B cell (primary cell): ENCODE results near the gene P2RX5. TPM values are rescaled to one million over a fixed set of nuclear protein-coding genes. Genes with fewer than 3 reads are reported as not detected.
"Not testable (repeated sequence)": the region's sequence is repeated elsewhere in the genome, so short reads cannot be mapped to it uniquely, and the experiment has no call there.

Experiments used
- ATAC-seq: fragments of 200-7000 bp; cut with Tn5 transposase; one replicate; pipeline ENCODE4 v1.10.0; 2021; ENCODE audit warnings: low read depth, mild to moderate bottlenecking, moderate number of reproducible peaks, moderate library complexity
- CTCF ChIA-PET: fragments of 350-600 bp; sonication (Branson Sonifier 250); formaldehyde crosslinking; loops from one replicate; lab custom pipeline; 2021; ENCODE audit warnings: antibody characterized with exemption, inconsistent platforms; lab: Charles Lee
- POLR2A ChIA-PET: fragments of 350-600 bp; sonication (Branson Sonifier 250); formaldehyde crosslinking; loops from one replicate; lab custom pipeline; 2021; ENCODE audit warnings: antibody characterized with exemption; lab: Charles Lee
- DNase-seq: peaks from one replicate; pipeline ENCODE4 v3.0.0; 2013
- H2AFZ ChIP-seq: 2 replicates; pipeline ENCODE4 v1.6.1; 2012; ENCODE audit warnings: mild to moderate bottlenecking, low read depth, low read length; ENCODE audit not compliant: insufficient read depth, poor library complexity, severe bottlenecking
- H3K27ac ChIP-seq, 2 donors: 1 replicate in 1 of 2; 2 replicates in 1 of 2; pipeline ENCODE4 v1.5.1; 2012 to 2013; ENCODE audit warnings: low read length in 2 of 2, mild to moderate bottlenecking in 2 of 2, moderate library complexity in 1 of 2
- H3K27me3 ChIP-seq, 4 experiments: fragments of 200-600 bp in 1 of 4; sonication (generic) in 1 of 4; replicated peaks in 1 of 4; 1 replicate in 2 of 4; 2 replicates in 2 of 4; pipeline versions ENCODE4 v1.6.1 to v1.7.0; 2013 to 2016; ENCODE audit warnings: low read length in 3 of 4, mild to moderate bottlenecking in 2 of 4, mixed read lengths in 1 of 4, moderate library complexity in 1 of 4; ENCODE audit not compliant: insufficient read depth in 4 of 4, control insufficient read depth in 3 of 4; ENCODE audit errors: control extremely low read depth in 1 of 4
- H3K36me3 ChIP-seq, 2 experiments: replicated peaks in 1 of 2; 1 replicate in 1 of 2; 2 replicates in 1 of 2; pipeline versions ENCODE4 v1.6.1 to v1.7.1; 2013; ENCODE audit warnings: low read length in 1 of 2; ENCODE audit not compliant: insufficient read depth in 2 of 2, control insufficient read depth in 1 of 2; ENCODE audit errors: control extremely low read depth in 1 of 2, extremely low read depth in 1 of 2
- H3K4me1 ChIP-seq, 2 donors: fragments of 200-600 bp in 1 of 2; sonication (generic) in 1 of 2; 1 replicate in 1 of 2; 2 replicates in 1 of 2; pipeline versions ENCODE4 v1.5.1 to v1.6.1; 2013 to 2017; ENCODE audit warnings: low read length in 2 of 2; ENCODE audit not compliant: control insufficient read depth in 2 of 2, insufficient read depth in 2 of 2
- H3K4me2 ChIP-seq: replicated peaks from 2 replicates; pipeline ENCODE3; 2012; ENCODE audit warnings: mild to moderate bottlenecking, low read depth, low read length; ENCODE audit not compliant: poor library complexity, severe bottlenecking
- H3K4me3 ChIP-seq, 5 experiments: fragments of 200-600 bp in 1 of 5; sonication (generic) in 1 of 5; 1 replicate in 3 of 5; 2 replicates in 2 of 5; pipeline versions ENCODE4 v1.5.1 to v1.7.0; 2011 to 2016; ENCODE audit warnings: low read length in 4 of 5, mild to moderate bottlenecking in 4 of 5, low read depth in 2 of 5, control low read depth in 1 of 5, moderate library complexity in 1 of 5; ENCODE audit not compliant: insufficient read depth in 1 of 5; ENCODE audit errors: control extremely low read depth in 1 of 5, extremely low read depth in 1 of 5
- H3K79me2 ChIP-seq: fragments of 200-600 bp; sonication (generic); one replicate; pipeline ENCODE4 v1.6.0; 2016; ENCODE audit warnings: low read length; ENCODE audit not compliant: control insufficient read depth, insufficient read depth
- H3K9ac ChIP-seq: fragments of 200-600 bp; sonication (generic); 2 replicates; pipeline ENCODE4 v1.6.1; 2017; ENCODE audit warnings: mild to moderate bottlenecking, low read length, moderate library complexity
- H3K9me3 ChIP-seq, 3 donors: one replicate each; pipeline versions ENCODE4 v1.6.1 to v1.7.1; 2013; ENCODE audit warnings: low read length in 2 of 3; ENCODE audit not compliant: control insufficient read depth in 2 of 3, insufficient read depth in 1 of 3; ENCODE audit errors: control extremely low read depth in 1 of 3
- H4K20me1 ChIP-seq: 2 replicates; pipeline ENCODE4 v1.6.0; 2012; ENCODE audit warnings: mild to moderate bottlenecking, low read length; ENCODE audit not compliant: insufficient read depth, control insufficient read depth, poor library complexity, severe bottlenecking
- H3K27ac Mint-ChIP-seq: one replicate; pipeline ENCODE4 v1.8.0; 2021; ENCODE audit warnings: mixed read lengths
- H3K27me3 Mint-ChIP-seq: one replicate; pipeline ENCODE4 v1.8.0; 2021; ENCODE audit warnings: mixed read lengths
- H3K4me1 Mint-ChIP-seq: one replicate; pipeline ENCODE4 v1.8.0; 2021; ENCODE audit warnings: mixed read lengths
- H3K4me3 Mint-ChIP-seq: one replicate; pipeline ENCODE4 v1.8.0; 2021; ENCODE audit warnings: mixed read lengths
- H3K9me3 Mint-ChIP-seq: one replicate; pipeline ENCODE4 v1.8.0; 2022; ENCODE audit warnings: mixed read lengths; ENCODE audit not compliant: insufficient read depth
- EZH2 ChIP-seq: IDR thresholded peaks from 2 replicates; pipeline ENCODE4 v1.6.1; 2012; ENCODE audit warnings: borderline replicate concordance, low read depth, mild to moderate bottlenecking, moderate library complexity, low read length; ENCODE audit not compliant: insufficient read depth, poor library complexity, severe bottlenecking
- WGBS: methylation state at CpG from one replicate; pipeline ENCODE4 v1.1.5; 2013; ENCODE audit warnings: missing lambda C conversion rate; ENCODE audit not compliant: insufficient coverage; 5-methylcytosine and 5-hydroxymethylcytosine counted together
- intact Hi-C: fragments of 100-400 bp; cut with micrococcal nuclease; formaldehyde crosslinking; loops from one replicate; pipeline ENCODE4 v1.10.0; 2022
- polyA plus RNA-seq: library from polyadenylated mRNA; depleted of rRNA; stranded (reverse); fragments of >200 nt; gene quantifications from 2 replicates; pipeline ENCODE4 v1.2.3, GENCODE V29; 2012
- total RNA-seq, 2 donors: library from RNA; stranded (reverse); fragments of 120-200 nt in 1 of 2; gene quantifications; 1 replicate in 1 of 2; 2 replicates in 1 of 2; pipeline versions ENCODE4 v1.2.3 to v1.2.4, GENCODE V29; 2013 to 2022
- TF ChIP-seq, protein P1 (sequence below): fragments of 200-600 bp; IDR thresholded peaks from one replicate; pipeline ENCODE4 v1.8.0; 2022; ENCODE audit warnings: antibody characterized with exemption, mild to moderate bottlenecking

Gene P2RX5
- total and polyA plus RNA-seq, 2 donors (not counting 1 experiment from before 2014, with no cell fraction given) = 405 to 745 TPM

DNA sequence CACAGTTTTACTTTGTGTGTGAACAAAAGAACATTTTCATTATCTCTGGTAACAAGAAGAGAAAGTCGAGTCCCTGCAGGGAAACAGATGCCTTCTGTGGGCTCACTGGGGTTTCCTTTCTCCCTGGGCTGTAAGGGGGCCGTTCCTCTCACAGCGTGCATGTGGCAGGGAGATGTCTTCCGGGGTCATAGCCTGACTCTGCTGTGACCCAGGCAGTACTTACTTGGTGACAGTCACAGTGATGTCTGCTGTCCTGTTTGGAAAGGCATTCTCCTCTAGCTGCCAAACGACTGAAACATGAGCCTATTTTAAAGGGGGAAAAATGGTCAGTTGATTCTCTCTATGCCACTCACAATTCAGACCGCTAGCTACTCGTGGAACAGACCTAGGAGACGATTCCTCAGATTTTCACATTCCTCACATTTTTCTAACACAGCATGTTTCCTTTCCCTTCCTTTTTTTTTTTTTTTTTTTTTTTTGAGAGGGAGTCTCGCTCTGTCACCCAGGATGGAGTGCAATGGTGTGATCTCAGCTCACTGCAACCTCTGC is 35.0 kb upstream of the P2RX5 start:
- H3K9me3 ChIP-seq = no peaks in the 10 kb centered on the region
- H3K27me3 ChIP-seq = no peaks in the 10 kb centered on the region
- ChIA-PET POLR2A (interaction anchor here (0.5 to 1.2 kb wide), 4 partner anchors 8 to 976 kb away, joined by 3 to 7 read pairs (median 4); partner anchors contain the start of gene HASPIN), CTCF (interaction anchor here (0.6 to 13.4 kb wide), 8 partner anchors 20 to 136 kb away, joined by 3 to 184 read pairs (median 13); partner anchors contain the start of genes NCBP3 and P2RX5)
- ATAC-seq (no peak), DNase-seq (no peak)
- Mint-ChIP-seq H3K27me3 (no peaks in the 10 kb centered on the region), H3K27ac (peak overlapping the region; percentile 6), H3K9me3 (no peaks in the 10 kb centered on the region), H3K4me3 (no peak overlapping the region), H3K4me1 (peaks cover 45% of the 10 kb centered on the region)
- intact Hi-C loops = loop anchor here (10.0 kb wide), 1 partner anchor 344 kb away; no protein-coding TSS in a partner anchor
- no peak overlapping the region for H3K9ac ChIP-seq
- H3K4me3 ChIP-seq = no peak overlapping the region
- no peak overlapping the region for H3K27ac ChIP-seq
- peaks cover 23% of the 10 kb centered on the region for H3K79me2 ChIP-seq
- peaks cover 19 to 41% of the 10 kb centered on the region in 2 donors for H3K4me1 ChIP-seq
- TF ChIP-seq, protein P1, sequence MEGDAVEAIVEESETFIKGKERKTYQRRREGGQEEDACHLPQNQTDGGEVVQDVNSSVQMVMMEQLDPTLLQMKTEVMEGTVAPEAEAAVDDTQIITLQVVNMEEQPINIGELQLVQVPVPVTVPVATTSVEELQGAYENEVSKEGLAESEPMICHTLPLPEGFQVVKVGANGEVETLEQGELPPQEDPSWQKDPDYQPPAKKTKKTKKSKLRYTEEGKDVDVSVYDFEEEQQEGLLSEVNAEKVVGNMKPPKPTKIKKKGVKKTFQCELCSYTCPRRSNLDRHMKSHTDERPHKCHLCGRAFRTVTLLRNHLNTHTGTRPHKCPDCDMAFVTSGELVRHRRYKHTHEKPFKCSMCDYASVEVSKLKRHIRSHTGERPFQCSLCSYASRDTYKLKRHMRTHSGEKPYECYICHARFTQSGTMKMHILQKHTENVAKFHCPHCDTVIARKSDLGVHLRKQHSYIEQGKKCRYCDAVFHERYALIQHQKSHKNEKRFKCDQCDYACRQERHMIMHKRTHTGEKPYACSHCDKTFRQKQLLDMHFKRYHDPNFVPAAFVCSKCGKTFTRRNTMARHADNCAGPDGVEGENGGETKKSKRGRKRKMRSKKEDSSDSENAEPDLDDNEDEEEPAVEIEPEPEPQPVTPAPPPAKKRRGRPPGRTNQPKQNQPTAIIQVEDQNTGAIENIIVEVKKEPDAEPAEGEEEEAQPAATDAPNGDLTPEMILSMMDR = no peak
- no peak for TF ChIP-seq EZH2
- H2AFZ ChIP-seq = no peak overlapping the region
- H3K4me2 ChIP-seq = no peak overlapping the region
- WGBS = 72% methylated on average over 5 of the region's 9 CpGs
- no peaks in the 10 kb centered on the region for H4K20me1 ChIP-seq
- H3K36me3 ChIP-seq = no peaks in the 10 kb centered on the region

DNA sequence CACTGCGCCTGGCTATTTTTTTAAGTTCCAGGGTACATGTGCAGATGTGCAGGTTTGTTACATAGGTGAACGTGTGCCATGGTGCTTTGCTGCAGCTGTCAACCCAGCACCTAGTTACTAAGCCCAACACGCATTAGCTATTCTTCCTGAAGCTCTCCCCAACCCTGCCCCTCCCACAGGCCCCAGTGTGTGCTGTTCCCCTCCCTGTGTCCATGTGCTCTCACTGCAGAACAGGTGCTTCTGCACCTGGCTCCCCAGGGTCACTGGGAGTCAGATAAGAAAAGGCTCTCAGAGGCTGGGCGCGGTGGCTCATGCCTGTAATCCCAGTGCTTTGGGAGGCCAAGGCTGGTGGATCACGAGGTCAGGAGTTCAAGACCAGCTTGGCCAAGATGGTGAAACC is 33.9 kb upstream of the P2RX5 start:
- POLR2A ChIA-PET = interaction anchor here (0.5 kb wide), 1 partner anchor 176 kb away, joined by 5 read pairs; no protein-coding TSS in a partner anchor
- H3K4me1 ChIP-seq = peaks cover 20 to 44% of the 10 kb centered on the region in 2 donors
- no peak overlapping the region for H3K4me3 ChIP-seq
- no peaks in the 10 kb centered on the region for H3K27me3 ChIP-seq
- no peak overlapping the region for H3K4me2 ChIP-seq
- H2AFZ ChIP-seq = no peak overlapping the region
- H3K27ac ChIP-seq = no peak overlapping the region
- Mint-ChIP-seq H3K9me3 (no peaks in the 10 kb centered on the region), H3K27me3 (no peaks in the 10 kb centered on the region), H3K4me1 (peaks cover 55% of the 10 kb centered on the region), H3K27ac (no peak overlapping the region), H3K4me3 (no peak overlapping the region)
- DNase-seq (no peak), ATAC-seq (no peak)
- WGBS = 88% methylated on average over 5 of the region's 6 CpGs
- intact Hi-C loops = loop anchor here (10.0 kb wide), 1 partner anchor 345 kb away; no protein-coding TSS in a partner anchor
- H3K79me2 ChIP-seq = peaks cover 34% of the 10 kb centered on the region
- H3K9ac ChIP-seq = no peak overlapping the region
- no peaks in the 10 kb centered on the region for H4K20me1 ChIP-seq
- CTCF ChIA-PET = interaction anchor here (1.2 to 13.4 kb wide), 7 partner anchors 9 to 98 kb away, joined by 3 to 184 read pairs (median 6); partner anchors contain the start of gene P2RX5
- H3K36me3 ChIP-seq = no peaks in the 10 kb centered on the region
- H3K9me3 ChIP-seq = no peaks in the 10 kb centered on the region
- TF ChIP-seq EZH2 = no peak
- TF ChIP-seq, protein P1 = no peak

DNA sequence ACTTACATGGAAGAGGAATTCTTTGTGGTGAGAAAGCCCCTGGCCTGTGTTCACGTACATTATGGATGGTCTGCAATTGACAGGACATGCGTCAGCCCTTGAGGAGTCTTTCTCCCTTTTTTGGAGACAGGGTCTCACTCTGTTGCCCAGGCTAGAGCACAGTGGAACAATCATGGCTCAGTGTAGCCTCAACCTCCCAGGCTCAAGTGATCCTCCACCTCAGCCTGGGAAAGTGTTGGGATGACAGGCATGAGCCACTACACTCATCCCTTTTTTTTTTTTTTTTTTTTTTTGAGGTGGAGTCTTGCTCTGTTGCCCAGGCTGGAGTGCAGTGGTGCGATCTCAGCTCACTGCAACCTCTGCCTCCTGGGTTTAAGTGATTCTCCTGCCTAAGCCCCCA is 32.1 kb upstream of the P2RX5 start:
- H3K4me2 ChIP-seq, H3K9ac ChIP-seq, H2AFZ ChIP-seq, H3K27ac Mint-ChIP-seq, intact Hi-C loops, H4K20me1 ChIP-seq, H3K36me3 ChIP-seq, H3K27me3 ChIP-seq, H3K27me3 Mint-ChIP-seq, H3K9me3 ChIP-seq, DNase-seq, H3K27ac ChIP-seq, H3K9me3 Mint-ChIP-seq, H3K4me3 ChIP-seq, H3K4me3 Mint-ChIP-seq, ATAC-seq: not testable (repeated sequence)
- ChIA-PET CTCF (interaction anchor here (1.3 to 13.4 kb wide), 10 partner anchors 11 to 117 kb away, joined by 4 to 184 read pairs (median 14); partner anchors contain the start of genes NCBP3 and P2RX5), POLR2A (interaction anchor here (0.6 to 1.7 kb wide), 5 partner anchors 19 to 103 kb away, joined by 3 to 16 read pairs (median 3); no protein-coding TSS in a partner anchor)
- Histone ChIP-seq H3K79me2 (peaks cover 52% of the 10 kb centered on the region), H3K4me1 (peaks cover 27 to 52% of the 10 kb centered on the region in 2 donors)
- WGBS = 94% methylated on average over 3 of the region's 3 CpGs
- H3K4me1 Mint-ChIP-seq = peaks cover 56% of the 10 kb centered on the region
